Transverse colon (tissue), 4 donors: Measurements from ENCODE around the gene C11orf68.

Experiments used
- POLR2AphosphoS5 ChIP-seq, 3 donors: sonication (generic); formaldehyde crosslinking; IDR thresholded peaks; one replicate each; pipeline ENCODE4 v1.6.1; 2016; ENCODE audit warnings: antibody characterized with exemption in 3 of 3
- TF ChIP-seq, protein P1 (sequence below), 5 experiments: fragments of 200-600 bp in 3 of 5; fragments of 450-650 bp in 2 of 5; sonication (generic) in 3 of 5; IDR thresholded peaks; 1 replicate in 2 of 5; 2 replicates in 3 of 5; pipeline ENCODE4 v1.5.1; 2016 to 2017; ENCODE audit warnings: antibody characterized with exemption in 5 of 5, inconsistent platforms in 3 of 5, mild to moderate bottlenecking in 2 of 5, moderate library complexity in 1 of 5

DNA sequence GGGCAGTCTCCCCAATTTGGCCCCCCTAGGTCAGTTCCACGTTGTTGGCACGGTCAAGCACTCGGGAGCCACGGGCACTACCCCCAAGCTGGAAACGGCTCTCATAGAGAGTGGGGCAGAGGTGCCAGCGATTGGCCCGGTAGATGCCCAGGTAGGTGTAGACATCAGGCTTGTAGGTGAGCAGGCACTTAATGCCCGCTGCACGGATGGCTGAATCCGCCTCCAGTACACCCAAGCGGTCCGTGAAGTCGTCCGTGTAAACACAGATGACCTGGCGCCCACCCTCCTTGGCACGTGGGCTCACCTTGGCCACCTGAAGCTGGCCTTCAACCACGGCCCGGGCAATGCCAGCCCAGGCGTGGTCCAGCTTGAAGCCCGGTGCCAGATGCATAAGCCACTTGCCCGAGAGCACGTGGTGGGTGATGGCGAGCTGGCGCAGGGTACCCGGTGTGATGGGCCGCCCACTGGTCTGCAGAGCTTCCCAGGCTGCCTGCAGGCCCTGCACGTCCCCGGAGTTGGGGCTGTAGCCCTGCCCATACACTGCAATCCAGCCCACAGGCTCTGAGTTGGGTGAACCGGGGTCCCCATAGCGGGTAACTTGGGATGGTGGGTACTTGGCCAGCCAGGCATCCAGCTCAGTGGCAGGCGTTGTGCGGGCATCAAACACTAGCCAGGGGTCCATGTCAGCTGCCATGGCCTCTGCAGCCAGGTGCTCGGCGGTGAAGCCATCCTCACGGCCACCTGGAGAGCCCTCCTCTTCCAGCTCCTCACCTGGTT lies 1.2 kb downstream of the C11orf68 start:
- TF ChIP-seq, protein P1, sequence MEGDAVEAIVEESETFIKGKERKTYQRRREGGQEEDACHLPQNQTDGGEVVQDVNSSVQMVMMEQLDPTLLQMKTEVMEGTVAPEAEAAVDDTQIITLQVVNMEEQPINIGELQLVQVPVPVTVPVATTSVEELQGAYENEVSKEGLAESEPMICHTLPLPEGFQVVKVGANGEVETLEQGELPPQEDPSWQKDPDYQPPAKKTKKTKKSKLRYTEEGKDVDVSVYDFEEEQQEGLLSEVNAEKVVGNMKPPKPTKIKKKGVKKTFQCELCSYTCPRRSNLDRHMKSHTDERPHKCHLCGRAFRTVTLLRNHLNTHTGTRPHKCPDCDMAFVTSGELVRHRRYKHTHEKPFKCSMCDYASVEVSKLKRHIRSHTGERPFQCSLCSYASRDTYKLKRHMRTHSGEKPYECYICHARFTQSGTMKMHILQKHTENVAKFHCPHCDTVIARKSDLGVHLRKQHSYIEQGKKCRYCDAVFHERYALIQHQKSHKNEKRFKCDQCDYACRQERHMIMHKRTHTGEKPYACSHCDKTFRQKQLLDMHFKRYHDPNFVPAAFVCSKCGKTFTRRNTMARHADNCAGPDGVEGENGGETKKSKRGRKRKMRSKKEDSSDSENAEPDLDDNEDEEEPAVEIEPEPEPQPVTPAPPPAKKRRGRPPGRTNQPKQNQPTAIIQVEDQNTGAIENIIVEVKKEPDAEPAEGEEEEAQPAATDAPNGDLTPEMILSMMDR (IDR thresholded peaks at IDR 0.05) = no peak
- no peak for TF ChIP-seq POLR2AphosphoS5 (IDR thresholded peaks at IDR 0.05)
